ENCODE data around the gene MLLT10. TPM values are rescaled to one million over a fixed set of nuclear protein-coding genes. Genes with fewer than 3 reads are reported as not detected.

MLLT10 gene
- total RNA-seq, 1 donor, result 37.6 TPM

GRCh38 chr10:21506351-21506750, 27.7 kb upstream of the MLLT10 start:
- no peak for TF ChIP-seq CTCF (IDR thresholded peaks at IDR 0.05; ENCODE audit: extremely low read depth, low read depth, low read length)
- H3K4me1 ChIP-seq (ENCODE audit: insufficient read depth, low read length), result no peaks in the 10 kb centered on the region
- DNase-seq (ENCODE audit: insufficient read length, low spot score, missing footprints), result peak; percentile 64
- no peaks in the 10 kb centered on the region for H4K20me1 ChIP-seq (ENCODE audit: insufficient read depth, low read length)
- H2AFZ ChIP-seq (ENCODE audit: low read length), result no peak overlapping the region
- H3K4me2 ChIP-seq (ENCODE audit: insufficient read depth, low read length), result no peak overlapping the region
- H3K79me2 ChIP-seq (ENCODE audit: insufficient read depth, low read length), result no peaks in the 10 kb centered on the region
- H3K4me3 ChIP-seq (ENCODE audit: insufficient read depth, low read length), result no peak overlapping the region
- no peaks in the 10 kb centered on the region for H3K36me3 ChIP-seq (ENCODE audit: insufficient read depth, low read length)
- no peak overlapping the region for H3K27ac ChIP-seq (ENCODE audit: low read depth, low read length)
- H3K27me3 ChIP-seq (ENCODE audit: insufficient read depth, low read length), result peaks cover 3% of the 10 kb centered on the region
- H3K9me3 ChIP-seq (ENCODE audit: low read depth, low read length), result no peaks in the 10 kb centered on the region

- H3K4me2 ChIP-seq (ENCODE audit: insufficient read depth, low read length), result no peak overlapping the region
- no peak for TF ChIP-seq CTCF (IDR thresholded peaks at IDR 0.05; ENCODE audit: extremely low read depth, low read depth, low read length)
- DNase-seq (ENCODE audit: insufficient read length, low spot score, missing footprints), result peak; percentile 72
- H3K27me3 ChIP-seq (ENCODE audit: insufficient read depth, low read length), result peaks cover 3% of the 10 kb centered on the region
- H3K36me3 ChIP-seq (ENCODE audit: insufficient read depth, low read length), result no peaks in the 10 kb centered on the region
- H2AFZ ChIP-seq (ENCODE audit: low read length), result no peak overlapping the region
- H3K27ac ChIP-seq (ENCODE audit: low read depth, low read length), result no peak overlapping the region
- H4K20me1 ChIP-seq (ENCODE audit: insufficient read depth, low read length), result no peaks in the 10 kb centered on the region
- no peaks in the 10 kb centered on the region for H3K4me1 ChIP-seq (ENCODE audit: insufficient read depth, low read length)
- H3K79me2 ChIP-seq (ENCODE audit: insufficient read depth, low read length), result no peaks in the 10 kb centered on the region
- no peaks in the 10 kb centered on the region for H3K9me3 ChIP-seq (ENCODE audit: low read depth, low read length)
- H3K4me3 ChIP-seq (ENCODE audit: insufficient read depth, low read length), result no peak overlapping the region
Measured at GRCh38 chr10:21507150-21507549, 26.9 kb upstream of the MLLT10 start.

GRCh38 chr10:21508706-21509331, 25.2 kb upstream of the MLLT10 start:
- peak; percentile 25 for DNase-seq (ENCODE audit: insufficient read length, low spot score, missing footprints)
- Histone ChIP-seq H3K4me3 (ENCODE audit: insufficient read depth, low read length) (no peak overlapping the region), H3K4me2 (ENCODE audit: insufficient read depth, low read length) (no peak overlapping the region), H3K79me2 (ENCODE audit: insufficient read depth, low read length) (no peaks in the 10 kb centered on the region), H3K36me3 (ENCODE audit: insufficient read depth, low read length) (no peaks in the 10 kb centered on the region), H3K27me3 (ENCODE audit: insufficient read depth, low read length) (peaks cover 3% of the 10 kb centered on the region), H3K9me3 (ENCODE audit: low read depth, low read length) (no peaks in the 10 kb centered on the region), H3K4me1 (ENCODE audit: insufficient read depth, low read length) (no peaks in the 10 kb centered on the region), H3K27ac (ENCODE audit: low read depth, low read length) (no peak overlapping the region), H4K20me1 (ENCODE audit: insufficient read depth, low read length) (no peaks in the 10 kb centered on the region), H2AFZ (ENCODE audit: low read length) (no peak overlapping the region)
- no peak for TF ChIP-seq CTCF (IDR thresholded peaks at IDR 0.05; ENCODE audit: extremely low read depth, low read depth, low read length)

- H3K4me2 ChIP-seq (ENCODE audit: insufficient read depth, low read length), result peak overlapping the region; percentile 65
- DNase-seq (ENCODE audit: insufficient read length, low spot score, missing footprints), result peak; percentile 71
Measured at GRCh38 chr10:21509341-21510240, 24.4 kb upstream of the MLLT10 start.

More at GRCh38 chr10:21509341-21510240, 24.4 kb upstream of the MLLT10 start:
- Histone ChIP-seq H2AFZ (ENCODE audit: low read length) (peak overlapping the region; percentile 56), H3K4me3 (ENCODE audit: insufficient read depth, low read length) (peak overlapping the region; percentile 65), H3K9me3 (ENCODE audit: low read depth, low read length) (no peaks in the 10 kb centered on the region), H3K36me3 (ENCODE audit: insufficient read depth, low read length) (no peaks in the 10 kb centered on the region), H4K20me1 (ENCODE audit: insufficient read depth, low read length) (no peaks in the 10 kb centered on the region), H3K4me1 (ENCODE audit: insufficient read depth, low read length) (no peaks in the 10 kb centered on the region), H3K27ac (ENCODE audit: low read depth, low read length) (no peak overlapping the region), H3K79me2 (ENCODE audit: insufficient read depth, low read length) (no peaks in the 10 kb centered on the region), H3K27me3 (ENCODE audit: insufficient read depth, low read length) (peaks cover 3% of the 10 kb centered on the region)
- TF ChIP-seq CTCF (IDR thresholded peaks at IDR 0.05; ENCODE audit: extremely low read depth, low read depth, low read length), result no peak

Data from osteoblast (primary cell).